Measurements from ENCODE around the gene PLOD2.

The PLOD2 gene

DNA sequence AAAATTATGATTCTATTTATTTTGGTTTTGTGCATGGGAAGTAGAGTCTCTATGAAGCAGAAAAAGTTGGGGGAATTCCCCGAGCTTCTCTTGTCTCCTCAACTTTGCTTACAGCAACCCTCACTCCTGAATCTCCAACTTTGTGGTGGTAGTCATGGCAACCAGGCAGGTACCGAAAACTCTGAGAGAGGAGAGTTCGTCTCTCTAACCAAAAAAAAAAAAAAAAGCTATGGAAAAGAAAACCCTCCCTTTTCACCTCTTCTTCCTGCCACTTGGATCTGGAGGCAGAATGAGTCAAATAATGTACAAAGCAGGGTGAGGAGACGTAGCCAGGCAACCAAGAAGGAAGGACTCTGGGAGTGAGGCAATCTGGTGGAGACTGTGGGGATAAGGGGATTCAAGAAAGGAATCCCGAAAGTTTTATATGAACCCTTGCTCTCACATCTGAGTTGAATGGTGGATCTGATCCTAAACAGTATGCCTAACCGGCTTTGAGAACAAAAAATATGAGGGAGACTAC, 108.1 kb downstream of the PLOD2 start:
- TF ChIP-seq, protein P1, sequence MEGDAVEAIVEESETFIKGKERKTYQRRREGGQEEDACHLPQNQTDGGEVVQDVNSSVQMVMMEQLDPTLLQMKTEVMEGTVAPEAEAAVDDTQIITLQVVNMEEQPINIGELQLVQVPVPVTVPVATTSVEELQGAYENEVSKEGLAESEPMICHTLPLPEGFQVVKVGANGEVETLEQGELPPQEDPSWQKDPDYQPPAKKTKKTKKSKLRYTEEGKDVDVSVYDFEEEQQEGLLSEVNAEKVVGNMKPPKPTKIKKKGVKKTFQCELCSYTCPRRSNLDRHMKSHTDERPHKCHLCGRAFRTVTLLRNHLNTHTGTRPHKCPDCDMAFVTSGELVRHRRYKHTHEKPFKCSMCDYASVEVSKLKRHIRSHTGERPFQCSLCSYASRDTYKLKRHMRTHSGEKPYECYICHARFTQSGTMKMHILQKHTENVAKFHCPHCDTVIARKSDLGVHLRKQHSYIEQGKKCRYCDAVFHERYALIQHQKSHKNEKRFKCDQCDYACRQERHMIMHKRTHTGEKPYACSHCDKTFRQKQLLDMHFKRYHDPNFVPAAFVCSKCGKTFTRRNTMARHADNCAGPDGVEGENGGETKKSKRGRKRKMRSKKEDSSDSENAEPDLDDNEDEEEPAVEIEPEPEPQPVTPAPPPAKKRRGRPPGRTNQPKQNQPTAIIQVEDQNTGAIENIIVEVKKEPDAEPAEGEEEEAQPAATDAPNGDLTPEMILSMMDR (IDR thresholded peaks at IDR 0.05): no peak

DNA sequence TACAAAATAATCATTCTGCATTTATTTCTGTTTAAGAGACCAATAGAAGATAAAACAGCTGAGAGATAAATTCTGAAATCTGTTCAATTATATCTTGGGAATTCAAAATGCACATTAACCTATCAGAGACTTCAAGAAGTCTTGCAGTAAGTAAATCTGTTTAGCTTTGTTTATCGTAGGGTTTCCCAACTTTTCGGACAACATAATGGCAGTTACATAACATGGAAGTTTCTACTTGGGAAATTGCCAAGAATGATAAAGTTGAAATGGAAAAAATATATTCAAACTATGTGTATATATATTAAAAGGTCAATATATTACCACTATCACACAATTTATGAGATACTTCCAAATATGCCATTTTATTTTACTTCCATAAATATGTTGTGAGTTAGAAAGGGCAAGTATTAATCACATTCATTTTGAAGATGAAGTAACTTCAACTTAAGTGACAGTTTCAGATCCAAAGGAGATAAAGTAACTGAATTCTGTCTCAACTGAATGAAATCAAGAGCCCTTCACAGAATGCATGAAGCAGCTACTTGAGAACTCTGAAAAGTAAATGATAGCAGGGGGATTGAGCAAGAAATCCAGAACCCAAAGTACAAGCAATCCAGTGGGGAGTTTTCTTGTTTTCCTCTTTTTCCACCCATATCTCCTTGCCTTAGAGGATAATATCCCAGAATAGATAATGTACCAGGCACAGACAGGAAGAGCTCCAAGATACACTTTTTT, 108.8 kb downstream of the PLOD2 start:
- TF ChIP-seq, protein P1 (IDR thresholded peaks at IDR 0.05): no peak

DNA sequence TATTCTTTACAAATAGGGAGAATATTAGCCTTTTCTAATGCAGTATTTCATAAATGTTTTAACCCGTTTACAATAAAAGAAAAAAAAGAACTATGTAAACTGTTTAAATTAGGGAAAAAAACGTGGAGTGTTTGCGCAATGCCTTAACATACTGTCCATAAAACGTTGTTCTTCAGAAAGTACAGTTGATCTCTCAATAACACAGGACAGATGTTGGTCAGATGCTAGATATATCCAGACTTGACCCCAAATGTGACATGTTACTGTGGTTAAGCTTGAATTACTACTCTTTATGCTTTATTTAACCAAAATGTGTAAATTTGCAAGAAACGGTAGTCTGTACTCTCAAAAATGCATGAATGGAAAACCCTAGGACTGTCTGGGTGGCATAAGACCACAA, 110.3 kb downstream of the PLOD2 start:
- TF ChIP-seq, protein P1 (IDR thresholded peaks at IDR 0.05): no peak

DNA sequence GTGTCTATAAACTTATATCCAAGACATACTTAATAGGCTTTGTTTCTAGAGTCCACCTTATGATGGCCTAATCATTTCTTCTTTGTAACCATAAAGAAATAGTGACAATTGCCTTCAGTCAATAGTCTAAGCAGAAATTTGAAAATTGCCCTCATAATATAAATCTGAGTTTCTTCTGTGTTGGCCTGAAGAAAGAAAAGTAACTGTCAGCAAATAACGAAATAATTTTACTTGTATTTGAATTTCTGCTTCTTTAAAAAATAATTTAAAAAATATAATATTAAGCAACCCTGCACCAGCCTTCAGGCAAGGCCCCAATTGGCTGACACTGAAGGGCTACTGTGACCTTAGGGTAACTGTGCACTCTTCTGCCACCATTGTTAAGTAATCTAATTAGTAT, 113.5 kb downstream of the PLOD2 start:
- TF ChIP-seq, protein P1 (IDR thresholded peaks at IDR 0.05): no peak

DNA sequence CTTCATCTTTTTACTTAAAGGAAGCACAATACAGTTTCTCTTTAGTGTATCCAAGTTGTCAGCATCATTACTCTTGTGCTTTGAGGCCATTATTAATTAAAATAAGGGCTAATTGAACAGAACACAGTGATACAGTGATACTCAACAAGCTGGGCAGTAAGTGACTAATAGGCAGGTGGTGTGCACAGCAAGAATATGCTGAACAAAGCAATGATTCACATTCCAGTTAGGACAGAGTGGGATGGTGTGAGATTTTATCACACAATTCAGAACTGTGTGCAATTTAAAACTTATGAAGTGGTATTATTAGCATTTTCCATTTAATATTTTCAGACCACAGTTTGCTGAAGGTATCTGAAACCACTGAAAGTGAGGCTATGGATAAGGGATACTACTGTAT, 116.9 kb downstream of the PLOD2 start:
- TF ChIP-seq, protein P1 (IDR thresholded peaks at IDR 0.05): no peak

DNA sequence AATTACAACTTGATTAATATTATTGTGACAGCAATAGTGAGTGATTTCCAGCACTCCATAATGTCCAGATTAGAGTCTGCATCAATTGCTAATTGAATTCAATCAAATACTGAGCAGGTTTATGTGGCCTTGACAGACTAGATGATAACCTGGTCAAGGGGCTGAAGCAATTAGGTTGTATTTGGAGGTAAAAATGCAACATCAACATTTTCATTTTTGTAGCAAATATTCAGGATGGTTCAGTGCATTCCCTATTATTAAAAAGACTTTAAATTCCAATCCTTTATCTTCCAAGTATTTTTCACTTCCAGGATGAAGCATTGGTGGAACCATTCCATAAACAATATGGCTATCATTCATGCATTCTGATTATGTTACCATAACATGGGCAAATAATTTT, 120.4 kb downstream of the PLOD2 start:
- TF ChIP-seq, protein P1 (IDR thresholded peaks at IDR 0.05): no peak

DNA sequence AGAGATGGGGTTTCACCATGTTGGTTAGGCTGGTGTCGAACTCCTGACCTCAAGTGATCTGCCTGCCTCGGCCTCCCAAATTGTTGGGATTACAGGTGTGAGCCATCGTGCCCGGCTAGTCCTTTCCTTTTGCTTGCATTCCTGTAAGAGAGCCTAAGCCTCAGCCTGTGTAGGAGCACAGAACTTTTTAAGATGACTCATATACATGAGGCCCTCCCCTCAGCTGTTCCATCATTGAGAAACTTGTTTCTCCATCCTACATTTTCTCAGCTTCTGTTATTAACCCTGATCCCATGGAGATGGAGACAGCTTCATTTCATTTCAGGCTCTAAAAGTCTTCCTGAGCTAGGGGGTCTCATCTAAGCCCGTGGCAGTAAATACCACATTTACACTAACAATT, 123.3 kb downstream of the PLOD2 start:
- TF ChIP-seq, protein P1 (IDR thresholded peaks at IDR 0.05): no peak

Measured in LNCAP (cell line).